BJ (cell line): ENCODE data around the gene DEFB115. TPM values are rescaled to one million over a fixed set of nuclear protein-coding genes. Genes with fewer than 3 reads are reported as not detected.

Source experiments
- CTCF ChIA-PET: fragments of 350-600 bp; formaldehyde crosslinking; extraction: SDS; loops from one replicate; lab custom pipeline; 2021; ENCODE audit warnings: antibody characterized with exemption, inconsistent platforms; lab: Yijun Ruan, JAX
- POLR2A ChIA-PET: fragments of 300-600 bp; sonication (Branson Sonifier 250); formaldehyde crosslinking; extraction: SDS; loops from one replicate; lab custom pipeline; 2021; ENCODE audit warnings: antibody characterized with exemption; lab: Charles Lee
- DNase-seq: peaks from one replicate; pipeline ENCODE4 v3.0.0-alpha.2; 2011; ENCODE audit warnings: low read depth
- H3K27me3 ChIP-seq: 2 replicates; pipeline ENCODE4 v1.6.0; 2011; ENCODE audit warnings: low read length; ENCODE audit not compliant: control insufficient read depth, insufficient read depth
- H3K36me3 ChIP-seq: 2 replicates; pipeline ENCODE4 v1.5.1; 2011; ENCODE audit warnings: low read length; ENCODE audit not compliant: control insufficient read depth, insufficient read depth
- H3K4me3 ChIP-seq: 2 replicates; pipeline ENCODE4 v1.5.1; 2011; ENCODE audit warnings: low read depth, mild to moderate bottlenecking, control low read depth, low read length
- polyA minus RNA-seq: library from RNA; depleted of rRNA, polyadenylated mRNA; stranded (reverse); fragments of >200 nt; gene quantifications from 2 replicates; pipeline ENCODE4 v1.2.3, GENCODE V29; 2011; rRNA and poly(A)+ RNA removed
- polyA plus RNA-seq: library from polyadenylated mRNA; depleted of rRNA; stranded (reverse); fragments of >200 nt; gene quantifications from 2 replicates; pipeline ENCODE4 v1.2.3, GENCODE V29; 2011; rRNA removed
- TF ChIP-seq, protein P1 (sequence below): IDR thresholded peaks from 2 replicates; pipeline ENCODE4 v1.5.1; 2011; ENCODE audit warnings: low read depth, mild to moderate bottlenecking, control low read depth, inconsistent platforms, low read length, moderate library complexity; ENCODE audit not compliant: insufficient read depth

DEFB115 gene, protein sequence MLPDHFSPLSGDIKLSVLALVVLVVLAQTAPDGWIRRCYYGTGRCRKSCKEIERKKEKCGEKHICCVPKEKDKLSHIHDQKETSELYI
- not detected in 2 replicates for polyA plus RNA-seq
- polyA minus RNA-seq: not detected in 2 replicates

DNA sequence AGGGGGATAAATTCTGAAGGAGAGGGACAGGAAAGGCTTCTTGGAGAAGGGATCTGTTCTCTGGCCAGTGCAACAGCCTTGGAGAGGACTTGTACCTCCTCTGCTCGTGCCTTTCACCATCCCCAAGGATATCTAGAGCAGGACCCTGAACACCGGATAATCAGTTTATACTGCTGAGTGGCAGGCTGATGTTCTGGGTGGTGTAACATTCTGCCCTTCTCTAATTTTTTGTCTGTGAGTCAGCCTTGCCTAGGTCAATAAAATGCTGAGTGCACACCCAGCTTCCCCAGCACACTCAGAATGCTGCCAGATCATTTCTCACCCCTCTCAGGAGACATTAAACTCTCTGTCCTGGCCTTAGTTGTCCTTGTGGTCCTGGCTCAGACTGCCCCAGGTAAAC is at the start of gene DEFB115:
TSS of gene DEFB115 (plus strand) at position 301 of the 400 bp plus-strand sequence. CDS start at position 301, 0 bp downstream.
- no peak for DNase-seq
- TF ChIP-seq, protein P1, sequence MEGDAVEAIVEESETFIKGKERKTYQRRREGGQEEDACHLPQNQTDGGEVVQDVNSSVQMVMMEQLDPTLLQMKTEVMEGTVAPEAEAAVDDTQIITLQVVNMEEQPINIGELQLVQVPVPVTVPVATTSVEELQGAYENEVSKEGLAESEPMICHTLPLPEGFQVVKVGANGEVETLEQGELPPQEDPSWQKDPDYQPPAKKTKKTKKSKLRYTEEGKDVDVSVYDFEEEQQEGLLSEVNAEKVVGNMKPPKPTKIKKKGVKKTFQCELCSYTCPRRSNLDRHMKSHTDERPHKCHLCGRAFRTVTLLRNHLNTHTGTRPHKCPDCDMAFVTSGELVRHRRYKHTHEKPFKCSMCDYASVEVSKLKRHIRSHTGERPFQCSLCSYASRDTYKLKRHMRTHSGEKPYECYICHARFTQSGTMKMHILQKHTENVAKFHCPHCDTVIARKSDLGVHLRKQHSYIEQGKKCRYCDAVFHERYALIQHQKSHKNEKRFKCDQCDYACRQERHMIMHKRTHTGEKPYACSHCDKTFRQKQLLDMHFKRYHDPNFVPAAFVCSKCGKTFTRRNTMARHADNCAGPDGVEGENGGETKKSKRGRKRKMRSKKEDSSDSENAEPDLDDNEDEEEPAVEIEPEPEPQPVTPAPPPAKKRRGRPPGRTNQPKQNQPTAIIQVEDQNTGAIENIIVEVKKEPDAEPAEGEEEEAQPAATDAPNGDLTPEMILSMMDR: no peak
- ChIA-PET POLR2A (no interaction called here), CTCF (no interaction called here)
- no peaks in the 10 kb centered on the region for H3K36me3 ChIP-seq
- H3K4me3 ChIP-seq: no peak within 1 kb of the TSS
- H3K27me3 ChIP-seq: no peaks in the 10 kb centered on the region

DNA sequence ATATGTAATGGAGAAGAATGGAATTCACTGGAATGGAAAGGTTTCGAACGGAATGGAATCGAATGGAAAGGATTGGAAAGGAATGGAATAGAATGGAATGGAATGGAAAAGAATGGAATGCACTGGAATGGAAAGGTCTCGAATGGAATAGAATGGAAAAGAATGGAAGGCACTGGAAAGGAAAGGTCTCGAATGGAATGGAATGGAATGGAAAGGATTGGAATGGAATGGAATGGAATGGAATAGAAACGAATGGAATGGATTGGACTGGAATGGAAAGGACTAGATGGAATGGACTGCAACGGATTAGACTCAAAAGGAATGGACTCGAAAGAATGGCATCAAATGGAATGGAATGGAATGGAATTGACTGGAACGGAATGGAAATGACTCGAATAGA is 20.5 kb upstream of the DEFB115 start:
- Histone ChIP-seq H3K27me3 (no peaks in the 10 kb centered on the region), H3K4me3 (no peak overlapping the region), H3K36me3 (no peaks in the 10 kb centered on the region)
- ChIA-PET CTCF (no interaction called here), POLR2A (no interaction called here)
- no peak for DNase-seq
- TF ChIP-seq, protein P1: no peak

DNA sequence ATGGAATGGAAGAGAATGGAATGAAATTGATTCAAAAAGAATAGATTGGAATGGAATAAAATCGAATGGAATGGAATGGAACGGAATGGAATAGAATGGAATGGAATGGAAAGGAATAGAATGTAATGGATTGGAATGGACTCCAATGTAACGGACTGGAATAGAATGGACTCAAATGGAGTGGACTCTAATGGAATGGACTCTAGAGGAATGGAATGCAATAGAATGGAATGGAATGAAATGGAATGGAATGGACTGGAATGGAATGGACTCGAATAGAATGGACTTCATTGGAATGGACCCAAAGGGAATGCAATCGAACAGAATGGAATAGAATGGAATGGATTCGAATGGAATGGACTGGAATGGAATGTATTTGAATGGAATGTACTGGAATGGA is 19.7 kb upstream of the DEFB115 start:
- no peak for DNase-seq
- Histone ChIP-seq H3K36me3 (no peaks in the 10 kb centered on the region), H3K4me3 (no peak overlapping the region), H3K27me3 (no peaks in the 10 kb centered on the region)
- ChIA-PET CTCF (no interaction called here), POLR2A (no interaction called here)
- TF ChIP-seq, protein P1: no peak

DNA sequence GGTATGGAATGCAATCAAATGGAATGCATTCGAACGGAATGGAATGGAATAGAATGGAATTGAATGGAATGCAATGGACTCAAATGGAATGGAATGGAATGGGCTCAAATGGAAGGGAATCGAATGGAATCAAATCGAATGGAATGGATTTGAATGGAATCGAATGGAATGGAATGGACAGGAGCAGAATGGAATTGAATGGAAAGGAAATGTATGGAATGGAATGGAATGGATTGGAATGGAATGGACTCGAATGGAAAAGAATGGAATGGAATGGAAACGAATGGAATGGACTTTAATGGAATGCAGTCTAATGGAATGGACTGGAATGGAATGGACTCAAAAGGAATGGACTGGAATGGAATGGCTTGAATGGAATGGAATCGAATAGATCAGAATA is 18.3 kb upstream of the DEFB115 start:
- ChIA-PET POLR2A (no interaction called here), CTCF (no interaction called here)
- no peak for DNase-seq
- Histone ChIP-seq H3K36me3 (no peaks in the 10 kb centered on the region), H3K4me3 (no peak overlapping the region), H3K27me3 (no peaks in the 10 kb centered on the region)
- TF ChIP-seq, protein P1: no peak

DNA sequence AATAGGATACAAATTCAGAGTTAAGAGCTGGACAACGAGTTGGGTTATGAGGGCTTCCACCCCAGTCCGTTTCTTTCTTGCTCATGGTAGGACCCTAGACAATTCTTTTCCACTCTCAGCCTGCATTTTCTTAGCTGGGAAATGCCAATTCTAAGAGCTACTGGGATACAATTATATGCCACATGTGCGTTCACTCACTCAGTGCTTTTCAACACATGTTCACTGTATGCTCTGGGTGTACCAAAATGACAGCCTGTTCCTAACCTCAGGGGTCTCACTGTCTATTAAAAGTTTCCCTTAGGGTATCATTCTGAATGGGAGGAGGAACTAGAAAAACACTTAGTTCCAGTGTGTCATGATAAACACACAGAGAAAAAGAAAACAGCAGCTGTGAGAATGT is 505 bp upstream of the DEFB115 start:
- ChIA-PET CTCF (no interaction called here), POLR2A (no interaction called here)
- no peaks in the 10 kb centered on the region for H3K36me3 ChIP-seq
- TF ChIP-seq, protein P1: no peak
- DNase-seq: no peak
- H3K4me3 ChIP-seq: no peak overlapping the region
- no peaks in the 10 kb centered on the region for H3K27me3 ChIP-seq
